ENCODE measurements around the gene DHRS12. TPM values are rescaled to one million over a fixed set of nuclear protein-coding genes. Genes with fewer than 3 reads are reported as not detected.

Gene DHRS12
- total RNA-seq, 1 experiment from 2014 or later: 8.8 TPM

DNA sequence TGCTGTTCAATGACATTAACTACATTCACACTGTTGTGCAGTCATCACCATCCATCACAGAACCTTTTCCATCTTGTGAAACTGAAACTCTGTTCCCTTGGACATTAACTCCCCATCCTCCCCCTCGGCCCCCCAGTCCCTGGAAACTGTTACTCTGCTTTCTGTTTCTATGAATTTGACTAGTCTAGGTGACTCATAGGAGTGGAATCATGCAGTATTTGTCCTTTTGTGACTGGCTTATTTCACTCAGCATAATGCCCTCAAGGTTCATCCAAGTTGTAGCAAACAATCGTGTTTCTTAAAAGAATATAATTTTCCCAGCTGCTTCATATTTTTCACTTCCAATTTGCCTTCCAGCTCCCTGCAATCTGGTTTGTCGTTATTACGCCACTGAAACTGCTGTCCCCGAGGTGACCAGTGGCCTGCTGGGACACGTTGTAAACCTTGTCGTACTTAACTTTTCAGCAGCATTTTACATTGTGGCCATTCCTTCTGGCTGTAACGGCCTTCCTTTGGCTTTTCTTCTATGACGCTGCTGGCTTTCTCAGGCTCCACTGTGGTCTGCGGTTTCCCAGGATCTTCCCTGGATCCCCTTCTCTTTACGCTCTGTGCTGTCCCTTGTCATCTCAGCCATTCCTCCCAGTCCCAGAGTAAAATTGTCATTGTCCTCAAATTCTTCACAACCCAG lies 74.0 kb downstream of the DHRS12 start:
- Histone ChIP-seq H3K27me3 (ENCODE audit: insufficient read depth, low read length) (no peaks in the 10 kb centered on the region), H3K9me3 (ENCODE audit: control insufficient read depth, low read depth, low read length) (no peaks in the 10 kb centered on the region), H3K79me2 (ENCODE audit: insufficient read depth, low read length) (no peaks in the 10 kb centered on the region; the same call in 1 of the 2 replicates), H3K14ac (ENCODE audit: insufficient read depth, low read length) (no peak overlapping the region), H2BK15ac (ENCODE audit: low read depth, low read length) (no peak overlapping the region), H2BK120ac (ENCODE audit: low read depth, low read length, poor library complexity, severe bottlenecking) (no peak overlapping the region), H3K23ac (ENCODE audit: insufficient read length, low read depth, low read length) (no peak overlapping the region), H2AK5ac (ENCODE audit: insufficient read length, low read length) (no peak overlapping the region), H2BK5ac (ENCODE audit: insufficient read length, low read length) (no peak overlapping the region), H3K4me2 (ENCODE audit: insufficient read depth, insufficient read length, low read length) (no peak overlapping the region), H3T11ph (ENCODE audit: low read length) (no peak overlapping the region), H4K8ac (replicated peaks; ENCODE audit: insufficient read length, low read depth, low read length) (no peak overlapping the region), H4K91ac (ENCODE audit: insufficient read length, low read depth, low read length) (no peak overlapping the region), H2AFZ (ENCODE audit: low read length) (no peak overlapping the region), H3K4me1 (ENCODE audit: insufficient read depth, low read length) (no peaks in the 10 kb centered on the region), H3K56ac (ENCODE audit: insufficient read length, low read depth, low read length) (no peak overlapping the region), H3K18ac (ENCODE audit: insufficient read length, low read depth, low read length) (no peak overlapping the region), H3K4ac (ENCODE audit: low read depth, low read length) (no peak overlapping the region), H3K27ac (ENCODE audit: insufficient read length, low read depth, low read length) (no peak overlapping the region), H2BK20ac (ENCODE audit: low read depth, low read length, poor library complexity, severe bottlenecking) (no peak overlapping the region), H3K79me1 (ENCODE audit: insufficient read depth, low read depth, low read length, poor library complexity, severe bottlenecking) (no peaks in the 10 kb centered on the region), H4K5ac (ENCODE audit: insufficient read length, low read depth, low read length) (no peak overlapping the region), H3K23me2 (ENCODE audit: insufficient read length, low read depth, low read length, poor library complexity, severe bottlenecking) (no peaks in the 10 kb centered on the region), H3K9ac (ENCODE audit: extremely low read depth, insufficient read length, low read length) (no peak overlapping the region), H2BK12ac (ENCODE audit: insufficient read length, low read depth, low read length) (no peak overlapping the region), H4K20me1 (ENCODE audit: control insufficient read depth, insufficient read depth, insufficient read length) (peaks cover 3% of the 10 kb centered on the region)
- TF ChIP-seq, protein P1, sequence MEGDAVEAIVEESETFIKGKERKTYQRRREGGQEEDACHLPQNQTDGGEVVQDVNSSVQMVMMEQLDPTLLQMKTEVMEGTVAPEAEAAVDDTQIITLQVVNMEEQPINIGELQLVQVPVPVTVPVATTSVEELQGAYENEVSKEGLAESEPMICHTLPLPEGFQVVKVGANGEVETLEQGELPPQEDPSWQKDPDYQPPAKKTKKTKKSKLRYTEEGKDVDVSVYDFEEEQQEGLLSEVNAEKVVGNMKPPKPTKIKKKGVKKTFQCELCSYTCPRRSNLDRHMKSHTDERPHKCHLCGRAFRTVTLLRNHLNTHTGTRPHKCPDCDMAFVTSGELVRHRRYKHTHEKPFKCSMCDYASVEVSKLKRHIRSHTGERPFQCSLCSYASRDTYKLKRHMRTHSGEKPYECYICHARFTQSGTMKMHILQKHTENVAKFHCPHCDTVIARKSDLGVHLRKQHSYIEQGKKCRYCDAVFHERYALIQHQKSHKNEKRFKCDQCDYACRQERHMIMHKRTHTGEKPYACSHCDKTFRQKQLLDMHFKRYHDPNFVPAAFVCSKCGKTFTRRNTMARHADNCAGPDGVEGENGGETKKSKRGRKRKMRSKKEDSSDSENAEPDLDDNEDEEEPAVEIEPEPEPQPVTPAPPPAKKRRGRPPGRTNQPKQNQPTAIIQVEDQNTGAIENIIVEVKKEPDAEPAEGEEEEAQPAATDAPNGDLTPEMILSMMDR (conservative IDR thresholded peaks at IDR 0.05): no peak
- WGBS (ENCODE audit: extremely low coverage, insufficient read length, low lambda C conversion rate): no CpG with 5 or more reads among the region's 11 CpGs
- H3K4me1 Mint-ChIP-seq: peaks cover 6 to 7% of the 10 kb centered on the region in 2 experiments
- no peaks in the 10 kb centered on the region for H3K27me3 Mint-ChIP-seq (ENCODE audit: low read depth)
- H3K4me3 Mint-ChIP-seq: no peak overlapping the region
- H3K36me3 Mint-ChIP-seq (ENCODE audit: insufficient read depth in 1 of 3, low read depth in 3 of 3): peaks cover 4 to 13% (median 12%) of the 10 kb centered on the region in 3 experiments; a peak in 6 of 7 replicates
- no peaks in the 10 kb centered on the region for H3K9me3 Mint-ChIP-seq
- H3K27ac Mint-ChIP-seq: no peak overlapping the region
- no peak for DNase-seq
